Measurements from ENCODE around the gene EDIL3. TPM values are rescaled to one million over a fixed set of nuclear protein-coding genes. Genes with fewer than 3 reads are reported as not detected.

The EDIL3 gene
- total RNA-seq, 3 donors from 2014 or later: 29.7 to 39.8 (median 39.6) TPM

DNA sequence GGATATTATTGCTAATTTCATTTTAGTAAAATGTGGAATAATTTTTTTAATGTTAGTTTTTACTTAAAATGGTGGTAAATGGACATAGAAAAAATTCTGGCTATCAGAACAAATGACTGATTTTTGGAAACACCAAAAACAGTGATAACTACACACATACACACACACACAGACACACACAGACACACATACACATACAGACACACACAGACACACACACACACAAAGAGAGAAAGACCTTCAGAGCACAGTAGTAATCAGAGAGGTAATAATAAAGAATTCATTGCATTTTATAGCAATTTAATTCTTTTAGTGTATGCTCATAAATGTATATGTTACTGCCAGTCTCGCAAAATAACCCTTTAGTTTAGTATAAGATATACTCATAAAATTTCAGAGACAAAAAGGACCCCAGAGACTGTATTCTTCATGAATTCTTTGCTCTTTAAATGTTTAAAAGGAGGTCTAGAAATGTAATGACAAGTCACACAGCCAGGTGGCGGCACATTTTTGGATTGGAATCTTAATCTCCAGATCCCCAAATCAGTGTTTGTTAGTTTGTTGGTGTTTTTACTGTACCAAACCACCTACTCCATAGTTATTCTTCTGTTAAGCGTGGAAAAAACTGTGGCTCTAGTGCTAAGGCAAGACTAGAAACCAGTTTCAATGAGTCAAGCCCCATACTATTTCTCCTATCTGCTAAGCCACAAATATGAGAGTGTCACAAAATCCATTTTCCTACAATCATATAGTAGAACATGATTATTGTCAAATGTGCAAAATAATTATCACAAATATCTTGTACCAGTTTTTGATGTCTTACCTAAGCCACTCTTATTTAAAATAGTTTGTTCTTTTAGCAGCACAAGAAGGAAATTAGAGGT is 109.9 kb downstream of the EDIL3 start:
- Histone ChIP-seq H3K36me3 (ENCODE audit: low read depth) (no peaks in the 10 kb centered on the region), H3K4me3 (no peak overlapping the region), H3K4me1 (ENCODE audit: low read depth) (no peaks in the 10 kb centered on the region), H3K9me3 (no peaks in the 10 kb centered on the region)
- no peak for ATAC-seq
- no peak for TF ChIP-seq CTCF (IDR thresholded peaks at IDR 0.05)
- intact Hi-C loops (cut with DNase I, micrococcal nuclease): no loop called here
- peak in 2 of 3 donors; percentile 33 to 75 for DNase-seq

- H3K9me3 ChIP-seq: no peaks in the 10 kb centered on the region
- no peak overlapping the region for H3K4me3 ChIP-seq
- TF ChIP-seq CTCF (IDR thresholded peaks at IDR 0.05): no peak
- no peaks in the 10 kb centered on the region for H3K4me1 ChIP-seq (ENCODE audit: low read depth)
- DNase-seq (no peak), ATAC-seq (no peak)
- H3K36me3 ChIP-seq (ENCODE audit: low read depth): no peaks in the 10 kb centered on the region
- intact Hi-C loops (cut with DNase I, micrococcal nuclease): no loop called here
Measured at GRCh38 chr5:84273517-84273883, 111.2 kb downstream of the EDIL3 start.

DNA sequence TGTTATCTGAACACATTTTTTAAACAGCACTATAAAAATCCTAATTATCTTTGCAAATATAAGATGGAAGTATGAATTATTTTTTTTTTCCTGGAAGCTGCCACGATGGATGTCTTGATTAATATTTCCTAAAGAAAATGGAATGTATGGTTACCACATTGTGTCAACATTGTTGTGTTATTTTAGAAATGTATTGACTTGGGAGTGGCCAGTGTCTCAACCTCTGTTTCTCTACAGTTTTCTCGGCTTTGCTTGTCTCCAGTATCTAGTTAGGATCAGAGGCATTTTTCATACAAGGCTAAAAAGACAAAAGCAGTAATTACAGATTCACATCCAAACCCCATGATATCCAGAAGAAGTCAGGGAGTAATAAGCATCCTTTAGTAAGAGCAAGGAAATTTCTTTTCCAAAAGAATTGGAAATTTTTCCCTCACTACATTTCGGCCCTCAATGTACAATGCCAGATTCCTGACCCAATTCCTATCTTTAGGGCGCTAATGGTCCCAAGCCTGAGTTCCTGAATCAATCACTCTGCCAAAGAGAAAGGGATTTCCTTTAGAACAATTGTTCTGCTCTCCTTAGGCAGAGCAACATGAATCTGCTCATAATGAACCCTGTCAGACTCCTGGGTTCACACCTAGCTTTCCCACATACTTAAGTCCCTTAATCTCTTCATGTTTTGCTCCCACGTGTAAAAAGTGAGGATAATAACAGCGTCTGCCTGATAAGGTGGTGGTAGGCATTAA is 111.7 kb downstream of the EDIL3 start:
- DNase-seq: no peak
- Histone ChIP-seq H3K9me3 (no peaks in the 10 kb centered on the region), H3K4me1 (ENCODE audit: low read depth) (no peaks in the 10 kb centered on the region), H3K36me3 (ENCODE audit: low read depth) (no peaks in the 10 kb centered on the region), H3K4me3 (no peak overlapping the region)
- no peak for ATAC-seq
- intact Hi-C loops (cut with DNase I, micrococcal nuclease): no loop called here
- TF ChIP-seq CTCF (IDR thresholded peaks at IDR 0.05): no peak

DNA sequence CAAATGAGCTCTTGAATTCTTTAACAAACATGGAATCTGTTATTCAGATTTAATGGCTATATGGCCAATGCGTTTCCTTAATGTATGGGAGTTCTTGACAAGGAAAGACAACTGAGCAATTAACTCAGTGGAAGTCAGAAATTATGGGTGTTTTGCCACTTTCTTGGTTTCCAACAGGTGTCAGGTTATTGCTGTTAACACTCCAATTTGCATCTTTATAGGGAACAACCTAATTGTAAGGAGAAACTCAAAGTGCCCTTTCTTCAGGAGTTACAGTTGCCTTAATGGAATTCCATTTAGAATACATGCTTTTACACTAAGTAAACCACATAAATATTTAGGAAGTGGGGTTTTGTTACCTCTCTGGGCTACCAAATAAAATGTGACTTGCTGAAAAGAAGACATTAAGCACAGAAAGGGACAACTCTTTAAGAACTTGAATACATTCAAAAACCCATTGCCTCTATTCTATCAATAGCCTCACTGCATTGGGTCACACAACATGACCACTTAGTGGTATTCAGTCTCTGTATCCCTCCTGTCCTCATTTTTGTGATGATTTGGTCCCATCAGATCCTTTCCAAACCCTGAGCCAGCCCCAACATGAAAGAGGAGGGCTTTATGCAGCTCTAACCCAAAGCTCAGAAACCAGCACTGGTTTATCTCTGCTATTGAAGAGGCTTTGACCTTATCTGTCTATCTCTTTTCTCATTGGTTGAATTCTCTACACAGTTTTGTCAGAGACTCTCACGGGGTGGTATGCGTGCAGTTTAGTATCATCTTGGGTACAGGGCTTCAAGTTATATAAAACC is 118.7 kb downstream of the EDIL3 start:
- no peak overlapping the region for H3K4me3 ChIP-seq
- no peak for TF ChIP-seq CTCF (IDR thresholded peaks at IDR 0.05)
- H3K4me1 ChIP-seq (ENCODE audit: low read depth): no peaks in the 10 kb centered on the region
- DNase-seq: no peak
- no peak for ATAC-seq
- H3K36me3 ChIP-seq (ENCODE audit: low read depth): no peaks in the 10 kb centered on the region
- intact Hi-C loops (cut with DNase I, micrococcal nuclease): no loop called here
- H3K9me3 ChIP-seq: no peaks in the 10 kb centered on the region

- intact Hi-C loops (cut with DNase I, micrococcal nuclease): no loop called here
- no peaks in the 10 kb centered on the region for H3K4me1 ChIP-seq (ENCODE audit: low read depth)
- H3K36me3 ChIP-seq (ENCODE audit: low read depth): no peaks in the 10 kb centered on the region
- no peak for TF ChIP-seq CTCF (IDR thresholded peaks at IDR 0.05)
- no peak for ATAC-seq
- H3K4me3 ChIP-seq: no peak overlapping the region
- no peak for DNase-seq
- no peaks in the 10 kb centered on the region for H3K9me3 ChIP-seq
Measured at GRCh38 chr5:84265130-84265529, 119.5 kb downstream of the EDIL3 start.
